Measurements from ENCODE around the gene DOK4. TPM values are rescaled to one million over a fixed set of nuclear protein-coding genes. Genes with fewer than 3 reads are reported as not detected.

The DOK4 gene
- total and polyA plus RNA-seq, 7 donors: 3.9 to 147 (median 21.8) TPM

GRCh38 chr16:57489229-57489628 lies 2.9 kb upstream of the DOK4 start:
- no peaks in the 10 kb centered on the region for H3K36me3 ChIP-seq
- H3K4me1 ChIP-seq: peaks cover 0 to 22% (median 13%) of the 10 kb centered on the region in 4 donors
- H3K4me3 ChIP-seq: no peak overlapping the region
- no peaks in the 10 kb centered on the region for H3K9me3 ChIP-seq
- intact Hi-C loops (cut with DNase I): no loop called here
- no peaks in the 10 kb centered on the region for H3K27me3 ChIP-seq
- TF ChIP-seq POLR2A (IDR thresholded peaks at IDR 0.05) (no peak), EP300 (IDR thresholded peaks at IDR 0.05) (no peak), POLR2AphosphoS5 (IDR thresholded peaks at IDR 0.05) (no peak)
- TF ChIP-seq, protein P1, sequence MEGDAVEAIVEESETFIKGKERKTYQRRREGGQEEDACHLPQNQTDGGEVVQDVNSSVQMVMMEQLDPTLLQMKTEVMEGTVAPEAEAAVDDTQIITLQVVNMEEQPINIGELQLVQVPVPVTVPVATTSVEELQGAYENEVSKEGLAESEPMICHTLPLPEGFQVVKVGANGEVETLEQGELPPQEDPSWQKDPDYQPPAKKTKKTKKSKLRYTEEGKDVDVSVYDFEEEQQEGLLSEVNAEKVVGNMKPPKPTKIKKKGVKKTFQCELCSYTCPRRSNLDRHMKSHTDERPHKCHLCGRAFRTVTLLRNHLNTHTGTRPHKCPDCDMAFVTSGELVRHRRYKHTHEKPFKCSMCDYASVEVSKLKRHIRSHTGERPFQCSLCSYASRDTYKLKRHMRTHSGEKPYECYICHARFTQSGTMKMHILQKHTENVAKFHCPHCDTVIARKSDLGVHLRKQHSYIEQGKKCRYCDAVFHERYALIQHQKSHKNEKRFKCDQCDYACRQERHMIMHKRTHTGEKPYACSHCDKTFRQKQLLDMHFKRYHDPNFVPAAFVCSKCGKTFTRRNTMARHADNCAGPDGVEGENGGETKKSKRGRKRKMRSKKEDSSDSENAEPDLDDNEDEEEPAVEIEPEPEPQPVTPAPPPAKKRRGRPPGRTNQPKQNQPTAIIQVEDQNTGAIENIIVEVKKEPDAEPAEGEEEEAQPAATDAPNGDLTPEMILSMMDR (IDR thresholded peaks at IDR 0.05): no peak
- no peak overlapping the region for H3K27ac ChIP-seq
- 83 to 94% methylated on average over 5 of the region's 5 CpGs for WGBS, 2 donors
- DNase-seq: no peak

DNA sequence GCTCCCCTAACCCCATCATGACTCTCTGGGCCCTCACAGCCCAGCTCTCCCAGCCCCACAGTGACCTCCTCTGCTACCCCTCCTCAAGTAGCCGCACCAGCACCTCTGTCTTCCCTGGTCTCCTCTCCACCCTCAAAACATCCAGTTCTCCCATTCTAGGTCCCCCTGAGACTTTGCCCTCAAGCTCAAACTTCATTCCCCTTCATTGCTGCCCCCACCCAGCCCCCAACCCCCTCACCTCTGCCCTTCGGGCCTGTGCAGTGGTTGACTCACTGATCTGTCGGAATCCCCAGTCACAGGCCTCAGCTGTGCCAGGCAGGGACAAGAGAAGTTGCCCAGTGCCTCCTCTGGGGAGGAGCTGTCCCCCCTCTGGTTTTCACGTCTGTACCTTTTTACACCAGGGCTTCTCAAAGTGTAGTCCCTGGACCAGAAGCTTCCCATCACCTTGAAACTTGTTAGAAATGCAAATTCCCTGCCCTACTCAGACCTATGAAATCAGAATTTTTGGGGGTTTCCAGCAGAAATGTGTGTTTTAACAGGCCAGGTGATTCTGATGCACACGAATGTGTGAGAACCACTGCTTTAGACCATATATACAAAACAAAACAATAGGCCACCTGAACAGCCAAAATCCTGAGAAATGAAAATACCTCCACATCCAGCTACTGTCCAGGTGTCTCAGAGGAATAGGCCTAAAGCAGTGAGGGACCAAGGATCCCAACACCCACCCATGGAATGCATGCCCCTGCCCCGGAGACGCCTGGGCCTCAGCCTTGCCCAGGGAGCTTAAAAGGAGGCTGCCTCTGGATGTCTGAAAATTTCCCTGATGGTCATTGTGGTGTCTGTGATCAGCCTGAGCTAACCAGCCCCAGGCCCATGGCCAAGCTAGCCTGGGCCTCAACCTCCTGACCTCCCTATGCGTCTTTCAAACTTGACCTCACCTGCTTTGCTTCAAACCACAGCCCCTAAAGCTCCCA lies 853 bp upstream of the DOK4 start:
- TF ChIP-seq EP300 (IDR thresholded peaks at IDR 0.05) (no peak), POLR2AphosphoS5 (IDR thresholded peaks at IDR 0.05) (no peak), POLR2A (IDR thresholded peaks at IDR 0.05) (no peak)
- TF ChIP-seq, protein P1 (IDR thresholded peaks at IDR 0.05): no peak
- intact Hi-C loops (cut with DNase I): loop anchor here (2.0 kb wide), 1 partner anchor 50 kb away; the partner anchor contains the start of gene CCDC102A
- WGBS, 2 donors: 90 to 91% methylated on average over 8 of the region's 8 CpGs
- no peak for DNase-seq
- H3K27ac ChIP-seq: peak overlapping the region; percentile 31 to 72 (median 61)
- H3K36me3 ChIP-seq: no peaks in the 10 kb centered on the region
- H3K4me3 ChIP-seq: peak overlapping the region; percentile 31 to 70 (median 62)
- no peaks in the 10 kb centered on the region for H3K27me3 ChIP-seq
- no peaks in the 10 kb centered on the region for H3K9me3 ChIP-seq
- peaks cover 0 to 22% (median 13%) of the 10 kb centered on the region in 4 donors for H3K4me1 ChIP-seq

GRCh38 chr16:57485091-57485915 lies 990 bp downstream of the DOK4 start:
- Histone ChIP-seq H3K4me3 (peak overlapping the region; percentile 62 to 70 (median 64)), H3K9me3 (no peaks in the 10 kb centered on the region), H3K36me3 (no peaks in the 10 kb centered on the region), H3K27ac (peak overlapping the region; percentile 51 to 73 (median 64)), H3K27me3 (no peaks in the 10 kb centered on the region), H3K4me1 (peaks cover 0 to 24% (median 14%) of the 10 kb centered on the region in 4 donors)
- whole genome bisulfite sequencing, 2 donors: 47 to 68% methylated on average over 14 of the region's 14 CpGs
- TF ChIP-seq EP300 (IDR thresholded peaks at IDR 0.05) (no peak), POLR2AphosphoS5 (IDR thresholded peaks at IDR 0.05) (no peak), POLR2A (IDR thresholded peaks at IDR 0.05) (no peak)
- TF ChIP-seq, protein P1 (IDR thresholded peaks at IDR 0.05): no peak
- no peak for DNase-seq
- intact Hi-C loops (cut with DNase I): no loop called here

GRCh38 chr16:57484515-57485005 lies 1.7 kb downstream of the DOK4 start:
- Histone ChIP-seq H3K27me3 (no peaks in the 10 kb centered on the region), H3K27ac (no peak overlapping the region), H3K4me3 (no peak overlapping the region), H3K36me3 (no peaks in the 10 kb centered on the region), H3K9me3 (no peaks in the 10 kb centered on the region), H3K4me1 (peaks cover 0 to 32% (median 21%) of the 10 kb centered on the region in 4 donors)
- intact Hi-C loops (cut with DNase I): no loop called here
- DNase-seq: no peak
- no peak for TF ChIP-seq EP300 (IDR thresholded peaks at IDR 0.05)
- TF ChIP-seq, protein P1 (IDR thresholded peaks at IDR 0.05): no peak
- TF ChIP-seq POLR2A (IDR thresholded peaks at IDR 0.05): no peak
- no peak for TF ChIP-seq POLR2AphosphoS5 (IDR thresholded peaks at IDR 0.05)
- WGBS, 2 donors: 92 to 96% methylated on average over 8 of the region's 8 CpGs
